Measurements from ENCODE around the gene RRAS.

GRCh38 chr19:49616945-49617344 lies 23.0 kb downstream of the RRAS start:
- no peak for TF ChIP-seq SIN3A (IDR thresholded peaks at IDR 0.05; ENCODE audit: borderline replicate concordance, insufficient read depth, low read length)
- TF ChIP-seq REST (IDR thresholded peaks at IDR 0.05; ENCODE audit: insufficient read depth in 1 of 2, low read depth in 2 of 2, low read length in 2 of 2) = no peak
- no peak for TF ChIP-seq POLR2AphosphoS5 (IDR thresholded peaks at IDR 0.05; ENCODE audit: low read depth, low read length)
- TF ChIP-seq TAF1 (IDR thresholded peaks at IDR 0.05; ENCODE audit: borderline replicate concordance, insufficient read depth, low read length) = no peak
- no peak for TF ChIP-seq FOXP2 (optimal IDR thresholded peaks at IDR 0.05; ENCODE audit: borderline replicate concordance, extremely low read depth, extremely low read length, insufficient read depth)

All from PFSK-1 (cell line).